GM21423 (cell line): ENCODE data around the gene GLS.
A peak's percentile ranks its signal among the peaks of the same experiment; 100 is the strongest.
"Not testable (repeated sequence)": the region's sequence is repeated elsewhere in the genome, so short reads cannot be mapped to it uniquely, and the experiment has no call there.

Source experiments
- ATAC-seq: cut with Tn5 transposase; IDR thresholded peaks from one replicate; pipeline ENCODE4 v1.9.1; 2021; ENCODE audit warnings: mild to moderate bottlenecking, moderate library complexity; ENCODE audit not compliant: unreplicated experiment

GLS gene

DNA sequence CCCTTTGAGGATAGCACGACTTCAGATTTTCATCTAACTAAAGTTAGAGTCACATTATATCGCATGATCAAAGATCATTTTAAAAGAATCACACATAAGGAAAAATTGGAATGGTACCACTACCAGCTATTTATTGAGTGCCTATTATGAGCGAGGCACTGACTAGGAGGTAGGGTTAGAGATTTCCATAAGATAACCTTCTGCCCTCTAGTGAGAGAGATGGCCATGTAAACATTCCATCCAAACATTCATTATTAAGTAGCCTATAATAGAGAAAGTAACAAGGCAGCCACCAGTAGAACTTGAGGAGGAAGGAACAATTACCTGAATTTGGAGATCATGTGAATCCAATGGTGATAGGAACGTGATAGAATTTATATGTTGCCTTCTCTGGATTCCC, 25.4 kb upstream of the GLS start:
- ATAC-seq, result no peak

DNA sequence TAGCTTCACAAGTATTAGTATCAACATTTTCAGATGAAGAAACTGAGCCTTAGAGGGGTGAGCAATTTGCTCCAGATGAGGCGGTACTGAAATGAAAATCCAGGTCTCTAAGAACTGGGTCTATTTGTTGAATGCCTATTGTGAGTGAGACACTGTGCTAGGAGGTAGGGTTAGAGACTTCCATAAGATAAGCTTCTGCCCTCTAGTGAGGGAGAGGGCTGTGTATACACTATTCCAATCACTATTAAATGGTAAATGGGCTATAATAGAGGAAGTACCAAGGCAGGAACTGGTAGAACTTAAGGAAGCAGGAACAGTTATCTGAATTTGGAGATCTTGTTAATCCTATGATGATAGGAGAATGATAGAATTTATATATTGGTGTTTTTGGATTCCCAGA, 23.6 kb upstream of the GLS start:
- ATAC-seq, result no peak

DNA sequence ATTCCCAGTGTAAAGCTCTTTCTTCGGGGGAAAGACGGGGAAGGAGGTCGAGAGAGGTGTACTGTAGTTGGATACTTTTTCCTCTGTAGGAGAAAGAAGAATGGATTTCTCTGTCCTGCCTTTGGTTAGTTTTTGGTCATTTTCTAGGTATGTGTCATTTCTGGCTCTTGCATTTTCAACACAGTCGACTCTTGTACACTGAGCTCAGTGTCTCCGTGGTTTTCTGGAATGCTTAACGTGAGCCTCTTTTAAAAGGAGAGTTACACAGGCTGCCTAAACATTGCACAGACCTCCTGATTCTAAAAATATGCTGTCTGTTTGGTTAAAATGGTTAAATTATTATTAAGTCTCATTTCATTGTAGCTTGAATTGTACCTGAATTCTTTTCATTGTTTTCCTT, 21.8 kb upstream of the GLS start:
- no peak for ATAC-seq

DNA sequence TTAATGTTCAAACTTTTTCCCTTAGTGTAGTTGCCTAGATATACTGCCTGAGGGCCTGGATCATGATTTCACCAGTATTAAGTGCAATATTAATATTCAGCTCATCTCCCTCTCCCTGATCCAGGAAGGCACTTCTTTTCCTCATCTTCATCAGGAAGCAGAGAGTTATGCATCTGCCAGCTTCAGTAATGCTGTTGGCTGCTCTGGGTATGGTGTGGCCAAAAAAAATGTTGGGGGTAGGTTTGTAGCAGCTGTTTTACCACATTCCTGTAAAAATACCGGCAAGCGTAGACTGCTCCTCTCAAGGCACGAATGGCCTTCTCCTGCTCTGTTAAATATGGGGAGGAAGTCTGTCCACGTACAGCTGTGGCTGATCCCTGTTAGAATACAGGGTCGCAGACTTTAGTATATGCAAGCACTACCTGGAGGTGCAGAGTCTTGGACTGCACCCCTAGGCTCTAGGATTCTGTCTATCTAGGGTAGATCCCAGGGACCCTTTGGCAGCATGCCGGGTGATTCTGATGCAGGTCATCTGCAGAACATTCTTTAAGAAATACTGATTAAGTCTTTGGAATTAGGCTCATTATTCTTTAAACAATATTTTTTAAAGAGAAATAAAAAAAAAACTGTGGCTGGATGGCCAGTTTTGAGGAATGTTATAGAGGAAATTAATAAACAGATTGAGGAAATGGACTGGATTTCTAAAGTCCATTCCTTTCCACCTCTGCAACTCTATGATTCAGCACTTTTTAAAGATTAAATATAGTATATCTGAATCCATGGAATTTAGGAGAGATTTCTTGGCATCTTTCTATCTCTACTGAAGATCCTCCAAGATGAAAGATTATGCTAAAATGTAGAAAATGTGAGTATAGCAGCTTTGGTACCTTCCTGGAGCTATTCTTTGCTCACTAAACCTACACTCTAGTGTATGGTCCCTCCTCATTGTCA, 21.0 kb upstream of the GLS start:
- ATAC-seq, result no peak

DNA sequence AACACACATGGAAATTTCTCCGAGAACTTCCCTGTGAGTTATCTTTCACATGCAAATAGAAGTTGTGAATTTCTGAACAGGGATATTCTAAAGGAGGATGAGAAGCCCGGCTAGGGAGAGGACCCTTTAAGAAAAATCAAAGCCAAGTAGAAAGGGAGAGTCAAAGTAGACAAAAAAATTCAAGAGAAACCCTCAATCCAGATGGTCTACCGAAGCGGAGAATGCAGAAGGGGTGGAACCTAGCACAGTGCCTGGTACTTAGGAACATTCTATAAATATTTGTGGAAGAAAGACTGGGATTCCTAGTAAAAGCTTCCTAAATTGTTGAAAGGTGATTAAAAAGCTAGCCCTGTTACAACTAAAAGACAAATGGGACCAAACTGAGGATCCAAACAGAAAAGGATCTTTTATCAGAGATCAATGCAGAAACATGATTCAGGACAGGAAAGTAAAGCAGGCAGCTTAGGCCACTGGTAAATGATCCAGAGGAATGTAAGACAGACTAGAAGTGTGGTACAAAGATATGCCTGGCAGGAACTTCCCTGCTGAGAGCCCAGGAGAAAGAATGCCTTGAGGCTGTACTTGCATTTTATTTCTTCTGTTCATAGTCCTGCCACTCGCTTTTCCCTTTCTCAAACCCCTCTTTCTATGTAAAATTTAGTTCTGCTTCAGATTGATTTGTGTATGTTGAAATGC, 19.5 kb upstream of the GLS start:
- no peak for ATAC-seq

DNA sequence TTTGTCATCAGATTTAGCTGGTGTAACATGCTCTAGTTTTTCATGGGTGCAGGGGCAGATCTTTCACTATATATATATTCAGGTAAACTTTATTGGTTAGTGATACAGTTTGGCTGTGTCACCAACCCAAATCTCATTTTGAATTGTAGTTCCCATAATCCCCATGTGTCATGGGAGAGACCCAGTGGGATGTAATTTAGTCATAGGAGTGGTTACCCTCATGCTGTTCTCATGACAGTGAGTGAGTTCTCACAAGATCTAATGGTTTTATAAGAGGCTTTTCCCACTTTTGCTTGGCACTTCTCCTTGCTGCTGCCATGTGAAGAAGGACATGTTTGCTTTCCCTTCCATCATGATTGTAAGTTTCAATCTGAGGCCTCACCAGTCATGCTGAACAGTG, 18.5 kb upstream of the GLS start:
- not testable (repeated sequence) for ATAC-seq

DNA sequence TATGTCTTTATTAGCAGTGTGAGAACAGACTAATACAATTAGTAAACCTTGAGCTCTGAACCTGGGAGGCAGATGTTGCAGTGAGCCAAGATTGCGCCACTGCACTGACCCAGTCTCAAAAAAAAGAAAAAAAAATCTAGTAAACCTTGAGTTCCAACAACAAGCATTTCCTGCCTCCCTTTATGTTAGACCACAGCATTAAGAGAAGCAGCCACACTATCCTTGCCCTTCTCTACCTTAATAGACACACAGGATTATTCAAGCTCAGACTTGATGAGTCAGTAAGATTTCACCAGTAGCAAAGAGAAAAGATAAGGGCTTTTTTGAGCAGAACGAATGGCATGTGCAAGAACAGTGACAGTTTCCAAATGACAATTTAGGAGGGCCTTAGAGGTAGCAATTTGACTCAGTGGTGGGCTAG, 18.0 kb upstream of the GLS start:
- no peak for ATAC-seq

DNA sequence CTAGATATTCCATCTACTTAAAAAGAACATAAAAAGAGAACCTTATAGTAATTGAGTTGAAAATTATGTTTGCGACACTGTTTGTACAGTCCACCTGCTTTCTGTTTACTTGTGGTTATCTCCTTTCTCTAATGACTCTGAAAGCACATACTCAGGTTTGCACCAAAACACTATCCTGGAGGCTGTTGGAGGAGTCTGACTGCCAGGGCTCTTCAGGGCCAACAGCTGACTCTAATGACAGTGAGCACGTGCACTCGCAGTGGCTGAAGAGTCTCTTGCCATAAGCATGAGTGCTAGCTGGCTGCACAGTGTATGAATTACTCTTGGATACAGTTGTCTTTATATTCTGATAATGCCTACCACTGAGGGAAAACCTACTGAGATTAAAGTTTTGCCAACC, 16.7 kb upstream of the GLS start:
- ATAC-seq, result no peak

DNA sequence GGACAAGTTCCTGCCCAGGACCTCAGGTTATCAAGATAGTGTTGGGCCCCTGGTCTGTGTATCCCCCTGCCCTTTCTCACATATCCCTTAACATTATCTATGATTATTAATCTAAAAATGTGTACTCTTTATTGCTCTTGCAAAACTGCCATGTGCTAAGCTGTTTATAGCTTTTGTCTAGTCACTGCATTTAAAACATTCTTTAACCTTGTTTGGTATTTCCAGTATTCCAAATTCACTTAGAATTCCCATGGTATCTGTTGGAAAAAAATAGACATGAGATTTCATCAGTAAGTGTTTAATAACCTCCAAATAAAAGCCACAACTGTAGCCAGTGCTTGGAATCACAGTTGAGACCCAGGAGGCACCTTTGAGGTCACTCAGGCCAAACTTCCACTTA, 16.2 kb upstream of the GLS start:
- no peak for ATAC-seq

DNA sequence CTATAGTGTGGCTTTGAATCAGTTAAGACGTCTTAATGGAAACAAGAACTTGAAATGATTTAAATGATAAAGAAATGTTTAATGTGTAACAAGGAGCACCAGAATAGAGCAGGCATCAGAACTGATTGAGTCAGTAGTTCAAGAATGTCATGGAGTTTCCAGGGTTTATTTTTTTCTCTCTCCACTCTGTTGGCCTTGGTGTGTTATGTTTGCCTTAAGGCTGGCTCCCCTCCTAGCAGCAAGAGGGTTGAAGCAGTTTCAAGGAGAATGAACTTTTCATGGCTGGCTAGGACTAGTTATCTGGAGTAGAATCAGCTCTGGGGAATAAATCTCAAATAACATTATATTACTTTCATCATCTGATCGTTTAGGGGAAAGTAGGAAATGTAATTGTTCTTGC, 13.4 kb upstream of the GLS start:
- ATAC-seq, result no peak

DNA sequence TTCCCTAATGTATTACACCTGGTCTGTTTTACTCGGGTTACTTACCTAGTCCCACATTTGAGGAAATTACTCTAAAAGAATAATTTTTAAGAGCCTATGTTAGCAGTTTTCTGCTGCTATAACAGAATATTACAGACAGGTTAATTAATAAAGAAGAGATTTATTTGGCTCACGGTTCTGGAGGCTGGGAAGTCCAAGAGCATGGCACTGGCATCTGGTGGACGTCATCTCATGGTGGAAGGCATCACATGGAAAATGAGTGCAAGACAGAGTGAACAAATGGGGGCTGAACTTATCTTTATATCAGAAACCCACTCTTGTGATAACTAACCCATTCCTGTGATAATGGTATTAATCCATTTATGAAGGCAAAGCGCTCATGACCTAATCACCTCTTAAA, 12.8 kb upstream of the GLS start:
- no peak for ATAC-seq

DNA sequence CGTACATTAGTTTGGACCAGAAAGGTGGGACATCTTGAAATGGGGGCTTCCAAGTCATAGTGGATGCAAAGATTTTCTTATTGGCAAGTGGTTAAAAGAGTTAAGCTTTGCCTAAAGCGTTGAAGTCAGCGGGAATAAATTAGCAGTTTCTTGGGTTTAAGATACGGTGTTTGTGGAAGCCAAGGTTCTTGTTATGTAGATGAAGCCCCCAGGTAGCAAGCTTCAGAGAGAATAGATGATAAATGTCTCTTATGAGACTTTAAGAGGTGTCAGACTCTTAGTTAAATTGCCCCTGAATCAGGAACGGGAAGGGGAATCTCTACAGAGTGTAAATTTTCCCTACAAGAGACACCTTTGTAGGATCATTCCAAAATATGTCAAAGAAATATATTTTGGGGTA, 10.9 kb upstream of the GLS start:
- ATAC-seq, result no peak

DNA sequence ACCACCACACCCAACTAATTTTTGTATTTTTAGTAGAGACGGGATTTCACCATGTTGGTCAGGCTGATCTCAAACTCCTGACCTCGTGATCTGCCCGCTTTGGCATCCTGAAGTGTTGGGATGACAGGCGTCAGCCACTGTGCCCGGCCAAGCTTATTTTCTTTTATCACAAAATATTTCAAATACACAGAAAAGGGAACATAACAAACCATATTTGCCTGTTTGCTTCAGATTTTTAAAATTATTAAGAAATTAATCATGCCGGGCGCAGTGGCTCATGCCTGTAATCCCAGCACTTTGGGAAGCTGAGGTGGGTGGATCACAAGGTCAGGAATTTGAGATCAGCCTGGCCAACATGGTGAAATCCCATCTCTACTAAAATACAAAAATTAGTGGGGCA, 7.2 kb upstream of the GLS start:
- not testable (repeated sequence) for ATAC-seq

DNA sequence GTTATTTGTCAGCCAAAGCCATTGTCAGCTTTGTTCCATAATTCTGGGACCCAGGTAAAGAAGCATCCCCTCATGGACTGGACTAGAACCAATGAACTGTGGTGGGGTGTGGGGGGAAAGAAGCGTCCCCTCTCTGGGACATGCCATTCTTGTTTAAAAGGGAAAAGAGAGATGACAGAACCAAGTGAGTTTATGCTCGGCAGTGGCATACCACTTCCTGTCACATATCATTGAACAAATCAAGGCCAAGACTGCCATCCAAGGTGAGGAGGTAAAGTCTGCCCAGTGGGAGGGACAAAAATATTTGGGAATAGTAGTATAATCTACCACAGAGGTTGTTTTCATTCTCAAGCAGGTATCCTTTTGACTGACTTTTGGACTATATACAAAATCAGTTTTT, 4.7 kb upstream of the GLS start:
- ATAC-seq, result no peak

DNA sequence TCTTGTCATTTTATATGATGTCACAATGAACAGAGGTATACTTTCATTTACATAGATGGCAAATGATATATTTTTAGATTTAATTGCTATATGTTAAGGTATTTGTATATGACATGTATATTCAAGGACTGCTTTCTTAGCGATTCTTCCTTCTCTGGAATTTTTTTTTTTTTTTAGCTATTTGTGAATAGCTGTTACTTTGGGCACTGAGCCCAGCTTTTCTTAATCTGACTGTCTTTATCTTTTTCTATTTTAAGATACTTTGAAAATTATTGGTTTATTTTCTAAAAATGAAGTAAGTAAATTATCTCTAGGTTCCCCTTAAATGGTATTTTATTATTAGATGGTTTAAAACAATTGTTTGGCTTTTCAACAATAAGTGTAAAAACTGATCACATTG, 4.0 kb upstream of the GLS start:
- no peak for ATAC-seq

DNA sequence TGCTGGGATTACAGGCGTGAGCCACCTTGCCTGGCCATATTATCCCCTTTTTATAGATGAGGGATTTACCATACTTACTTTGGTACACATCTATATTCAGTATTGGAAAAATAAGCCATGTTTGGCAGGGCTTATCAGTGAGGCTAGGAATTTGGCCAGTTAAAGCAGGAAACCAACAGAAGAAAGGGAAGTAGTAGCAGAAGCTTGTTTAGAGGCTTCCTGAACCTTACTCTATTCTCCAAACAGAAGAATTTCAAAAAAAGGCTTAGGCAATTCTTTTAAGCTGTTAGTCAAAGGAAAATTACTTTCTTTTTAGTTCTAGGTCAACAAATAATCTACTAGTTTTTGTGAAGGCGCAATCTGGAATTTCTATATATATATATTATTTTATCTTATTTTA, 3.2 kb upstream of the GLS start:
- ATAC-seq, result no peak

DNA sequence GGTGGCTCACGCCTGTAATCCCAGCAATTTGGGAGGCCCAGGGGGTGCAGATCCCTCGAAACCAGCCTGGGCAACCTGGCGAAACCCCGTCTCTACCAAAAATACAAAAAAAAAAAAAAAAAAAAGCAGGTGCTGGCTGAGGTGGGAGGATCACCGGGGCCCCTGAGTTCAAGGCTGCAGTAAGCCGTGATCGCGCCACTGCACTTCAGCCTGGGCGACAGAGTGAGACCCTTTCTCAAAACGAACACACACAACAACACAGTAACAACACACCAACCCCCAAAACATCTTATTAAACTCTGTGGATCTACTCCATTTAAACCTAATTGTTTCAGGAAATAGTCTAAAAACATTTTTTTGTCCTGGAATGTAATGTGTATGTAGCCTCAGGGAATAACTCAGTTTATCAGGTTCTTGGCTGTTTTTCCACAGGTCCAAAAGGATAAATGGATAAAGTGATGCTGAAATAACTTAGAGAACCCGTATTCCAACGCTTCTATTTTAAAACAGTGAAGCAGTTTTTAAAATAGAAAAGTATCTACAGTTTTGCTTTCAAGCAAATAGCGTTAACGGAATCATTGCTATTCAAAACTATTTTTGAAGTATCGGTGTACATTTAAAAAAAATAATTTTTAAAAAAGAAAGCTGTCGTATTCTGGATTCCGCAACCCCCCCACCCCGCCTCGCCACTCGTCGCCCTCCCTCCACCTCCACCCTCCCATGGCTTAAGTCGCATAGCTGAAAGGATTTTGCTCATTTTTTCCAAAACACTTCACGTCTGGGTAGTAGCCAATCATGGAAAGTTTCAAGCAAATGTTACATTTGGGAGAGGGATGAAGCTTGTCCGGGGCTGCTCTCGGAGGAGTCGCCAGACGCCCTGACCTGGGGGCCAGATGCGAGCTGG, 895 bp upstream of the GLS start:
- no peak for ATAC-seq

DNA sequence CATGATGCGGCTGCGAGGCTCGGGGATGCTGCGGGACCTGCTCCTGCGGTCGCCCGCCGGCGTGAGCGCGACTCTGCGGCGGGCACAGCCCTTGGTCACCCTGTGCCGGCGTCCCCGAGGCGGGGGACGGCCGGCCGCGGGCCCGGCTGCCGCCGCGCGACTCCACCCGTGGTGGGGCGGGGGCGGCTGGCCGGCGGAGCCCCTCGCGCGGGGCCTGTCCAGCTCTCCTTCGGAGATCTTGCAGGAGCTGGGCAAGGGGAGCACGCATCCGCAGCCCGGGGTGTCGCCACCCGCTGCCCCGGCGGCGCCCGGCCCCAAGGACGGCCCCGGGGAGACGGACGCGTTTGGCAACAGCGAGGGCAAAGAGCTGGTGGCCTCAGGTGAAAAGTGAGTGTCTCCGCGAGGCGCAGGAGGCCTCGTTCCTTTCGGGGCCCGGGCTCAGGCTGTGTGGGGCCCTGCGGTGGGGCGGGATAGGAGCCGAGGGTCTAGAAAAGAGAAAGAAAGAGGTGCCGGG, 520 bp downstream of the GLS start:
- peak; percentile 2 for ATAC-seq

DNA sequence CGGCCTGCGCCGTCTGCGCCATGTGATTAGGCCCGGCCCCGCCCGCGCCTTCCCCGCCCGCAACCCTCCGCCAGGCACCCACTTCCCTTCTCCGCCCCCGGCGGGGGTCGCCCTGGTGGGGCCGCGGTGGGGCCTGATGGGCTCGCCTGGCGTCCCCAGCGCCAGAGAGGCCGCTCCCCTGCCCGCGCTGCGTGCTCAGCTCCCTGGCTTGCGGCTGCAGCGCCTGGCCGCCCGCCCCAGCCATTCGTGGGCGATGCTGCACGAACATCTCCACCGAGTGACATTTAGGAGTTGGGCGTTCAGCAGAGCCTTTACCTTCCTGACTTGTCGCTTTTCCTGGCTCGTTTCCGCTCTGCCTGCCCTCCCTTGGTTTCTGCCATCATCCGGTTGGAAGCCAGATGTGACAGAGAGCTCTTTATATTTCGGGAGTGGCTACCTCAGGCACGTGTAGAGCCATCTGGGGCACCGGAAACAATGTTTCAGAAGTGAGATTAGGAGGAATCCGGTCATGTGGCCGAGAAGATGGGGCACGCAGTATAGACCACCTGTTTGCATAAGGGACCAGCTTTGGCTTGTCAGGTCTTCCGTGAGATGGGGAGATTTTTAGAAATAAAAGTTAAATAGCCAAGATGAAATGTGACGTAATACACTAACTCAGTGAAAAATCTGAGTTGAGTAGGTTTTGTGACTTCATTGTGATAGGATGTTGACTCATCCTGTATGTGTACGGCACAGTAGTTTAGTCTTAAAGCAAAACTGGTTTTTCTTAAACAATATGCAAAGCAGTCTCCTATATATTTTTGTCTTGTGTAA, 1.2 kb downstream of the GLS start:
- peak; percentile 58 for ATAC-seq

DNA sequence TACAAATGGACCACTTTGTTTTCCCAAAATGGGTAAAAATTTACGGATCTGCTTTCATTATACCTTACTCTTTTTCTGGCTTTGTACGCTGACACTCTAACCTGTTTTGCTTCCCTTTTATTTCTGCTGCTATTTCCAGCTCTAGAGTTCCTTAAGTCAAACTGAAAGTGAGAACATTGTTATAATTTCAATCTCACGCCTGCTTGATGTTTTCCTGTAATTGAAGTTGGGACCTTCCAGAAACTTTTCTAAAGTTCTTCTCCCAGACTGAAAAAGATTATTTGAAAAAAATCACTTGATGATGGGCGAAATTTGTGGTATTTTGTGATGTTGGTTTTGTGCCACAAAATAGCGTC, 1.8 kb downstream of the GLS start:
- peak; percentile 6 for ATAC-seq
